HG03060 (cell line): ENCODE data around the gene ZNF512B.
"Not testable (repeated sequence)": the region's sequence is repeated elsewhere in the genome, so short reads cannot be mapped to it uniquely, and the experiment has no call there.

Experiments
- ATAC-seq: cut with Tn5 transposase; IDR thresholded peaks from one replicate; pipeline ENCODE4 v1.9.1; 2021; ENCODE audit warnings: low read depth, moderate number of reproducible peaks; ENCODE audit not compliant: unreplicated experiment

ZNF512B gene

GRCh38 chr20:63939061-63939935 lies 30.4 kb downstream of the ZNF512B start:
- ATAC-seq, result no peak

GRCh38 chr20:63937596-63937995 lies 32.1 kb downstream of the ZNF512B start:
- no peak for ATAC-seq

DNA sequence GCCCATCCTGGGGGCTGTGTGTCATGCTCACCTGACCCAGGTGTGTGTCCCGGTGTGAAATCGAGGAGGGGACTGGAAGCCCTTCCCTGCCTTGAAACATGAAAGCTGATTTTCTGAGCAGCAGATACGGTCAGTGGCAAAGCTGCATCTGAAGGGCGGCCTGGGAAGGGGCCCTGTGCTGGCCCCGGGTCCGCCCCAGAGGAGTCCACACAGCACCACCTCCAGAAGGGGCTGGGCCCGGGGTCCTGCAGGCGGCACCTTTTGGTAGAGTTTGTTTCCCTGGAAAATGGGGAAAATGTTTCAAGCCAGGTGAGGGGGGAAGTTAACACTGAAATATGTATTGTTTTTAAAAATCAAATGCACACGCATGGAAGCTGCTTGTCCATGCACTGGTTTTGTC lies 34.3 kb downstream of the ZNF512B start:
- no peak for ATAC-seq

DNA sequence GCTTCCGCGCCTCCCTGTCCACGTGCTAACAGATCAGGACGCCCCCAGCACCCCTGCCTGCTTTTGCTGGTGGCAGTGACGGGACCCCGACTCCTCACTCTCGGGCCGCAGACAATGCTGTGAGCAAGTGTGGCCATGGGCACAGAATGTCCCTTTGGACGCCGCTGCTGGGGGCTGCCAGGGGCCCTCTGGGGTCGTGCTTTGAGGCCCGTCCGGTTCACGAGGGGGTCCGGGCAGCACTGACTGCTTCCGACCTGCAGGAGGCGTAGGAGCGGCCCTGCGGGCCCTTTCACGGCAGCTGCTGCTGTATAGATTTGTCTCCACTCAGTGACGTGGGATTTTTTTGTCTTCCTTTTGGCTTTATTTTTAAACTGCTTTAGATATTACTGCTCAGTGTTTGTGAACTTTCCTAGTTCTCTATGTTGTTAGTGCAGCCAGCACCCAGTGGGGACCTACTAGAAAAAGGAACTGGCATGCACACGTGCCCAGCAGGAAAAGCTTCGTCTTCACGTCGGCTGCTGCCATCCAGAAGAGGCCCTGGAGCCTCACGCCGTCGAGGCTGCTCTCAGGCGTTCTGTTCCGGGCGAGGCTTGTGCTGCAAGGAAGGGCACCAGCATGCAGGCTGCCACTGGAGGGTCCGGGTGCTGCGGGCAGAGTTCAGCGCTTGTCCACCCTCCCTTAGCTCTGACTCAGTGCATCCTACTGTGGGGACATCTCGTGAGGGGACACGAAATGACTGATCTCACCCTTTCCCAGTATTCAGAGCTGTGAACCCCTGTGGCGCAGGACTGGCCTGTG lies 35.3 kb downstream of the ZNF512B start:
- no peak for ATAC-seq

DNA sequence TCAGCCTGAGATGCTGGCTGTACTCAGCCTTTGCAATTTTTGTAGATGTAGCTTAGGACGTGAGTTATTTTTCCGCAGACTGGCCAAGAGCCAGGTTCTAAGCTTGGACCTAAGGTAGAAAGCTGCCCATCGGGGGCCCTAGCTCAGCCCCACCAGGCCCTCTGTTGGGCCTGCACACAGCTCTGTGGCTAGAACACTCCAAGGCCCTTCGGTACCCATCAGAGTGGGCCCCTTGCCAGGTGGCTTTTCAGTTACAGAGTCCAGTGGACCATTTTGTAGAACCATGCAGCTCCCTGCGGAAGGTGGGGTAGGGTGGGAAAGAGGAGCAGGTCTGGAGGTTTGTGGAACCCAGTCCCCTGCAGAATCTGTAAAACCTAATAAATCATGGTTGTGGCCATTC lies 36.1 kb downstream of the ZNF512B start:
- no peak for ATAC-seq

- no peak for ATAC-seq
Measured at GRCh38 chr20:63932606-63933160, 37.0 kb downstream of the ZNF512B start.

GRCh38 chr20:63931735-63932134 lies 38.0 kb downstream of the ZNF512B start:
- ATAC-seq, result no peak

DNA sequence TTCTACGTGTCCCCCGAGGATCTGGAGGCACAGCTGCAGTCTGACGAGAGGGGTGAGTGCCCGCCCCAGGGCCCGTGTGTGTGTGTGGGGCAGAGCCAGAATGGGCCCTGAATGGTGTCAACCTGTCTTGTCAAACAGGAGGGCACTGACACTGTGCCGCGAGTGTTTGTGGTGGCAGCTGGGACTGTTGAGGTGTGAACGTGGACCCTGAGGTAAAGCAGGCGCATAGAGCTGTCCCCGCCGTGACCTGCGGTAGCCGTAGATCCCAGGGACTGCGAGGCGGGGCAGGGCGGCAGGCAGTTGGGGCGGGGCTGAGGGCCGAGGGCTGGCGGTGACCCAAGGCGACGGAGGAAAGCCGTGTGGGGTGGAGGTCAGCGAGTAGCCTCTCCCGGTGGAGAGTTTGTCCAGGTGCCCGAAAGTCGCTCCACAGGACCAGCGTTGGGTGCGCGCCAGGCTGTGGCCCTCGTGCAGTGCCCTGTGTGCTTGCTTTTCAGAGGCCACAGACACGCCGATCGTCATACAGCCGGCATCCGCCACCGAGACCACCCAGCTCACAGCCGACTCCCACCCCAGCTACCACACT lies 38.7 kb downstream of the ZNF512B start:
- no peak for ATAC-seq

DNA sequence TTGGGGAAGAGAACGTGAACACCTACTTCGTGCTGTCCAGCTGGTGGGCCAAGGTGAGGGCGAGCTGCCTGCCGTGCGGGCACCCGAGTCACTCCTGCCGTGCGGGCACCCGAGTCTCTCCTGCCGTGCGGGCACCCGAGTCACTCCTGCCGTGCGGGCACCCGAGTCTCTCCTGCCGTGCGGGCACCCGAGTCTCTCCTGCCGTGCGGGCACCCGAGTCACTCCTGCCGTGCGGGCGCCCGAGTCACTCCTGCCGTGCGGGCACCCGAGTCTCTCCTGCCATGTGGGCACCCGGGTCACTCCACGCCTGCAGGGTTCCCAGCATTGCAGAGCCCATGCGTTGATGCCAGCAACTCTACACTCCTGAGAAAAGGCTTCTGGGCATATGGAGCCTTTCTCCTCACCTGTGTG lies 40.3 kb downstream of the ZNF512B start:
- ATAC-seq, result not testable (repeated sequence)

GRCh38 chr20:63929071-63929470 lies 40.7 kb downstream of the ZNF512B start:
- ATAC-seq, result no peak

- ATAC-seq, result no peak
Measured at GRCh38 chr20:63926298-63926697, 43.4 kb downstream of the ZNF512B start.

DNA sequence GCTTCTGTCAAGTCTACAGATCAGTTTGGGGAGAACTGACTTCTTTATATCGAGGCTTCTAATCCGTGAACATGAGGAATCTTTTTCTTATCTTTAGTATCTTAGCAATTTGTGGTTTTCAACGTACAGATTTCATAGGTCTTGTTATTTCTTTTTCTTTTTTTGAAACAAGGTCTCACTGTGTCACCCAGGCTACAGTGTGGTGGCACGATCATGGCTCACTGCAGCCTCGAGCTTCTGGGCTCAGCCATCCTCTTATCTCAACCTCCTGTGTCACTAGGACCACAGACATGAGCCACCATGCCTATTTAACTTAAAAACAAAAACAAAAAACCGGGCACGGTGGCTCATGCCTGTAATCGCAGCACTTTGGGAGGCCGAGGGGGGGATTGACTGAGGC lies 45.5 kb downstream of the ZNF512B start:
- no peak for ATAC-seq

DNA sequence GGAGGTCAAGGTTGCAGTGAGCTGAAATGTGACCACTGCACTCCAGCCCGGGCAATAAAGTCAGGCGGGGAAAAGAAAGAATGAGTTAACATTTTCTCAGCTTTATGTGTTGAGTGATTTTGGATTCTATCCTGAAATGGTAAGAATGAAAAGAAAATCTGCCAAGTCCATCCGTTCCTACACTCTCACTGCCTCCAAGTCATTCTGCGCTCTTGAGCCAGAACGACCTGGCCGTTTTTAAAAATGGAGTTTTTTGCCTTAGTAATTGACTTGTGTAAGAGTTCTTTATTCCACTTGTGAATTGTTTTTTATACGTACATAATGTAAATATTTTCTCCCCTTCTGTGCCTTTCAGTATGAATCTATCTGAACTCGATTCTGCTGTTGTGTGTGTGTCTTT lies 46.1 kb downstream of the ZNF512B start:
- ATAC-seq, result no peak

- no peak for ATAC-seq
Measured at GRCh38 chr20:63920226-63920625, 49.5 kb downstream of the ZNF512B start.

GRCh38 chr20:63919130-63919529 lies 50.6 kb downstream of the ZNF512B start:
- no peak for ATAC-seq

DNA sequence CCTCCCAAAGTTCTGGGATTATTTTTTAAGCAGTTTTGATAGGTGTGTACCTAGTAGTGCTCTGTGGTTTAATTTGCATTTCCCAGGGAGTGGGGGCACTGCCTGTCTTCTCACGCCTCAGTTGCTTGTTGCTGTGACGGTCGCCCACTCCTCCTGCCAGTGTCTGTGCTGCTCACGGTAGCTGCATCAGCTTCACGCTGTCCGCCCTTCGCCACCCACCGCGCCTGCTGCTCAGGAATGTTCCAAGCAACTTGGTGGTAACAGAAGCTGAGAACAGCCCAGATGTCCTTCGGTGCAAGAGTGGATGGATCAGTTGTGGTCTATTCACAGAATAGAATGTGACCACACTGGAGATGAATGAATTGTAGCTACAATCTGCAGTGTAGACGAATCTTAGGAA lies 51.9 kb downstream of the ZNF512B start:
- ATAC-seq, result no peak

- ATAC-seq, result not testable (repeated sequence)
Measured at GRCh38 chr20:63916371-63916939, 53.3 kb downstream of the ZNF512B start.

DNA sequence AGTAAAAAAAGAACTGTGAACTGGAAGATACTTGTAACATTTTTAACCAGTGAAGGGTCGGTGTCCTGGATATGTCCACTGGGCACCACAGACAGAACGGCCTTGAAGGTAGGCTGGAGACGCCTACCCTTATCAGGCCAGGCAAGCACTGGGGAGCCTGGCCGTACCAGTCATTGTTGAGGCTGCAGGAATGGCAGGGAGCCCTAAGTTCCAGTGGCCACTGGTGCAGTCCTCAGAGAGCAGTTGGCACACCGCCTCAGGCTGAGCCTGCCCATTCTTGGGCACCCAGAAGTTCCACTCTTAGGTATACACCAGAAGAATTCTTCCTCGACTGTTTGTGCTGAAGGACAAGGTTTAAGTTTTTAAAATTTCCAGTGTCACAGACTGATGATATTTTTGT lies 54.3 kb downstream of the ZNF512B start:
- no peak for ATAC-seq

GRCh38 chr20:63913768-63914167 lies 56.0 kb downstream of the ZNF512B start:
- ATAC-seq, result no peak

DNA sequence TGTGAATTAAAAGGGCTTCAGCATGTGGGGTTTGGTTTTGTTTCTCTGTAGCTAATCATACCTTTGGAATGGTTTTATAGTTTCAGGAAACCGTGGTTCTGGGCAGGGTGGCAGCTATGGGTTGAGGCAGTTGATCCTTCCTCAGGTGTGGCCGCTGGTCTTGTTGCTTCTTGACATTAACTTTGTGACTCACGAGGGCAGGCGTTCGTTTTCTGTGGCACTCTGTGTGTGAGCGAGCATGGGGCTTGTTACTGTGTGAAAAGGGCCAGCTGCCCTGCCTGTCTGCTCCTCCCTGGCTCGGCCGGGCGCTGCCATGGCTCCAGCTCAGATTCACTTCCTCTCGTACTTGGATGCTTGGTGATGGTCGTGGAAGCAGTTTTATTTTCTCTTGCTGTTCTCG lies 58.6 kb downstream of the ZNF512B start:
- ATAC-seq, result no peak
